GM18508 (cell line): ENCODE results near the gene FAM210A.
"Not testable (repeated sequence)": the region's sequence is repeated elsewhere in the genome, so short reads cannot be mapped to it uniquely, and the experiment has no call there.

Experiments used
- ATAC-seq: cut with Tn5 transposase; IDR thresholded peaks from one replicate; pipeline ENCODE4 v1.9.1; 2021; ENCODE audit warnings: moderate number of reproducible peaks; ENCODE audit not compliant: insufficient read depth, unreplicated experiment

FAM210A gene

GRCh38 chr18:13726232-13726971, at the start of gene FAM210A, which contains the start of gene RNMT:
TSS of gene FAM210A (minus strand) at chr18:13726558. CDS start at chr18:13682077, 44,481 bp downstream.
TSS of gene RNMT (plus strand) at chr18:13726673. CDS start at chr18:13731518, 4,845 bp downstream.
- peak; percentile 82 for ATAC-seq

GRCh38 chr18:13775058-13775457, 48.7 kb upstream of the FAM210A start:
- ATAC-seq: no peak

DNA sequence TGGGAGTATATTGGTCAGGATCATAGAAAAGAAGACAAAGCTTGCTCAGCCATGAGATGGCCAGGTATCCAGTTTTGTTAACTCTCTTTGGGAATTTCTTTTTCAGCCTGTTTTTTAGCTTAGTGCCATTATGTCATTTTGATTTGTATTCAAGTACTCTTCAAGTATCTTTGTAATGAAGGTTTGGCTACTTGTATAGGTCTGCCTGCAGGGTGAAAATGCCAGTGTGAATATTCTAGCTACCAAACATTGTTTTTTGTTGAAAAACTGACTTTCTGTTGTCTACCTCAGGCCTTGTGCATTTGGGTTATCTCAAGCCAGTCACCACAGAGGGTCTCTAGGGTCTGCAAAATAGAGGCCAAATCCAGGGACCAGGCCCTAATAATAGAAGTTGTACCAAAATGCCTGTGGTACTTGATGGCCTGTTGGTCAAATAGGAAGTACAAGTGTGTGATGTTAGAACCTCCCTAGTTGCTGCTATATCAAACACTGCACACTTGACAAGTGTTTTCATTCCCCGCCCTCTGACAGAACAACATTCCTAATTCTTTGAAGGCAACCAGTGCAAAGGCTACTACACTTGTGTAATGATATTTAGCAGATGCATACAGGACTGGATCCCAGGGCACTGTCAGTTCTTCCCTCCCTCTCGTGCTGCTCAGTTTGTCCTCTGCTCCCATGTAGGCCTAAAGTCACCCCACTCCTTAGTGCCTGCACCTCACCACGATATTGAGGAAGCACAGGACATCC, 36.5 kb upstream of the FAM210A start:
- ATAC-seq: no peak

GRCh38 chr18:13760047-13760446, 33.7 kb upstream of the FAM210A start:
- no peak for ATAC-seq

DNA sequence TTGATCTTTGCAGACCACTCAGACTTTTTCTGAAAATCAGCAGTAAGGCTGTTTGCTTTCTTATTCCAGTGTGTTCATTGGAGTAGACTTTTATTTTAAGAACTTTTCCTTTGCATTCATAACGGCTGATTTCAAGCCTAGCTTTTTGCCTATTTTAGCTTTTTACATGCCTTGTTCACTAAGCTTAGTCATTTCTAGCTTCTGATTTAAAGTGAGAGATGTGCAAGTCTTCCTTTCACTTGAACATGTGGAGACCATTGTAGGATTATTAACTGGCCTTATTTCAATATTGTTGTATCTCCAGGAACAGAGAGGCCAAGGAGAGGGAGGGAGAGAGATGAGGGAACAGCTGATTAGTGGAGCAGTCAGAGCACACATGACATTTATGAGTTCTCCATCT, 32.3 kb upstream of the FAM210A start:
- ATAC-seq: no peak

GRCh38 chr18:13756671-13757070, 30.3 kb upstream of the FAM210A start:
- ATAC-seq: no peak

GRCh38 chr18:13756261-13756660, 29.9 kb upstream of the FAM210A start:
- no peak for ATAC-seq

DNA sequence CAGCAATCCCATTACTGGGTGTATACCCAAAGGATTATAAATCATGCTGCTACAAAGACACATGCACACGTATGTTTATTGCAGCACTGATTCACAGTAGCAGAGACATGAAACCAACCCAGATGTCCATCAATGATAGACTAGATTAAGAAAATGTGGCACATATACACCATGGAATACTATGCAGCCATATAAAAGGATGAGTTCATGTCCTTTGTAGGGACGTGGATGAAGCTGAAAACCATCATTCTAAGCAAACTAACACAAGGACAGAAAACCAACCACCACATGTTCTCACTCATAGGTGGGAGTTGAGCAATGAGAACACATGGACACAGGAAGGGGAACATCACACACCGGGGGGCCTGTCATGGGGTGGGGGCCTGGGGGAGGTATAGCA, 25.2 kb upstream of the FAM210A start:
- ATAC-seq: not testable (repeated sequence)

- ATAC-seq: no peak
Measured at GRCh38 chr18:13746633-13747032, 20.3 kb upstream of the FAM210A start.

GRCh38 chr18:13745696-13746095, 19.3 kb upstream of the FAM210A start:
- no peak for ATAC-seq

DNA sequence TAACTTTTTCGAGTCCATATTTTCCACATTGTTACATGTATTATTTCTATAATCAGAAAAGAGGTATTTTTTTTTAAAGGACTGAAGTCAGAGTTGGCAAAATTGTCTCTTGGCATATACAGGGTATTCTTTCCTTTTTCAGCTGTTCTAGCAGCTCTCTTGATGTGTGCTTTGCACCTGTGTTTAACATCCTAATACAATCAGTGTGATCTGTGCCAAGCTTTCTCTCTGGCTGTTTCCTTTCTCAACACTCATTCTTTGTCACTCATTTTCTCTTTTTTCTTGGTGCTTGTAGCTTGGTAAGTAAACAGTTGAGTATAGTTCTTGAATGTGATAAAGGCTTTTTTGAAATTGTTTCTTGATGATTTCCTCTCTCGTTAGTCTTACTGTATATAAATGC, 9.3 kb upstream of the FAM210A start:
- no peak for ATAC-seq

DNA sequence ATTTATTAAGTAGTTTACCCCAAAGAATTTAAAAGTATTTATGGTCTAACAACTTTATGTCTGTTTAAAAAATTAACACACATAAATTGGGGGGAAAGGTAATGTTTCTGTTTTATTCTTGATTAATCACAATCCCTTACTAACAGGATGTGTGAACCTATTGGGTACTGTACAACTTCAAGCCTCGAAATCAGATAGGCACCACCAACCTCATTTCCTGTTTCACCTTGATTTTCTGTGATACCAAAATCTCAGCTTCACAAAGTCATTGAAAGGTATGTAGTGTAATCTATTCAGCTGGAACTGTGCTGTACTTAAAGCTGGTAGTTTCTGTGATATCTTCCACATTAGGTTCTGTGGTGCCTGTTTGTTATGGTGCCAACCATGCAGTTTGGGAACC, 4.1 kb upstream of the FAM210A start:
- no peak for ATAC-seq

- ATAC-seq: no peak
Measured at GRCh38 chr18:13726972-13727331, 594 bp upstream of the FAM210A start.

DNA sequence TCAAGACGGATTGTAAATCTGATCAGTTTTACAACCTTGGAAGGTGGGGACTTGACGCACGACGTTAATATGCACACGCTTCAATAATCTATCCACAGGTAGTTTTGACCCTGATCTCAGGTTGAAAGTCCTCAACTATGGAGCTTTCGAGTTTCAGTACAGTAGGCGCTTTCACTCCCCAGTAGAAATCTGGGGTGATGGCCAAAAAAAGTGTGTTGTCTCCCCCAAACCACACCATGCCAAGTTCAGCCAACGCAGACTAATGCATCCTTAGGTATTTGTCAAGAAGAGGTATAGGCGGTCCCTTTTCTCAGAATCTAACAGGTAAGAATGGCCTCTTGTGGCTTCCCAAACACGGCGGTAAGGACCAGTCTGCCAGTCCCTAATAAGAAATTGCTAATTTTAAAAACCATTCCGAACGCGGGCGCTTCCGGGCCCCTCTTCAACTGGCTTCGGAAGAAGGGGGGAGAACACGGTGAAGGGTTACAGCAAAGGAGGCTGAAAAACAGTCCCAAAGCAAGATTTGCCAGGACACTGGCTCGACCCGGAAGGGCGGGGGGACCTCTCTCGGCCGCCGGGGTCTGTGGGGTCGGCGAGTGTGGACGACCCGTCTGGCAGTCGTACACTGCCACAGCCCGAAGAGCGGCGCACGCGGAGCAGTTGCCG, 659 bp downstream of the FAM210A start:
- peak; percentile 13 for ATAC-seq

- no peak for ATAC-seq
Measured at GRCh38 chr18:13720847-13721246, 5.5 kb downstream of the FAM210A start.

DNA sequence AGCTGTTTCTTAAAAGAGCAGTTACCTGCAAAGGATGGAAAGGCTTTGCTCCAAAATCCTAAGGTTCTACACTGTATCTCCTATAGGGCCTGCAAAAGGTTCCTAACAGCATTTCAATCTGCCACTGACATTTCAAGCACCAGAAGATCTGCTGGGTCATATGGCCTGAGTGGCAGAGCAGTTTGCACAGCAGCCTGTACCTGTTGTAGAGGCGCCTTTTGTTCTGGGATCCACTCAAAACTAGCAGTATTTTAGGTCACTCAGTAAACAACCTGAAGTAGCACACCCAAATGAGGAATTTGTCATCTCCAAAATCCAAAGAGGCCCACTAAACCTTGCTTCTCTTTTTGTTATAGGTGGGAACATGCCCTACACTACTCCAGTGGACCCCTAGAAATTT, 6.2 kb downstream of the FAM210A start:
- ATAC-seq: no peak

GRCh38 chr18:13716916-13717315, 9.4 kb downstream of the FAM210A start:
- no peak for ATAC-seq

GRCh38 chr18:13715330-13715729, 11.0 kb downstream of the FAM210A start:
- no peak for ATAC-seq

- no peak for ATAC-seq
Measured at GRCh38 chr18:13713455-13714055, 12.8 kb downstream of the FAM210A start.

- ATAC-seq: no peak
Measured at GRCh38 chr18:13712400-13713131, 13.8 kb downstream of the FAM210A start.
